Left lung (tissue), 10 donors: ENCODE measurements around the gene CDC6. TPM values are rescaled to one million over a fixed set of nuclear protein-coding genes. Genes with fewer than 3 reads are reported as not detected.

Experiments
- ATAC-seq: fragments of 200-7000 bp; cut with Tn5 transposase; one replicate; pipeline ENCODE4 v1.9.1; 2020; ENCODE audit warnings: moderate library complexity
- DNase-seq, 4 donors: peaks; one replicate each; pipeline ENCODE4 v3.0.0-alpha.2; 2013 to 2020
- H3K27ac ChIP-seq, 2 donors: fragments of 200-600 bp; sonication (generic) in 1 of 2; one replicate each; pipeline versions ENCODE4 v1.5.0 to v1.8.0; 2020 to 2021
- H3K27me3 ChIP-seq, 2 donors: fragments of 200-600 bp; sonication (generic) in 1 of 2; one replicate each; pipeline versions ENCODE4 v1.5.0 to v1.8.0; 2020 to 2021
- H3K36me3 ChIP-seq, 2 donors: fragments of 200-600 bp; sonication (generic) in 1 of 2; one replicate each; pipeline versions ENCODE4 v1.5.0 to v1.8.0; 2020 to 2021
- H3K4me1 ChIP-seq, 2 donors: fragments of 200-600 bp; one replicate each; pipeline ENCODE4 v1.8.0; 2021
- H3K4me3 ChIP-seq, 2 donors: fragments of 200-600 bp; sonication (generic) in 1 of 2; one replicate each; pipeline versions ENCODE4 v1.5.0 to v1.8.0; 2020 to 2021; ENCODE audit warnings: mild to moderate bottlenecking in 1 of 2
- H3K9me3 ChIP-seq, 2 donors: fragments of 200-600 bp; sonication (generic) in 1 of 2; one replicate each; pipeline versions ENCODE4 v1.5.0 to v1.8.0; 2020 to 2021
- intact Hi-C, 2 donors: fragments of 100-400 bp; cut with DNase I; formaldehyde crosslinking; loops; one replicate each; pipeline versions ENCODE4 v1.11.2 to v1.14.2; 2022
- polyA plus RNA-seq, 6 donors: library from polyadenylated mRNA; unstranded; fragments of 120-200 nt; gene quantifications; one replicate each; pipeline ENCODE4 v1.2.1, GENCODE V29; 2013; ENCODE audit not compliant: insufficient read length in 6 of 6
- total RNA-seq, 2 donors: library from RNA; stranded (reverse); fragmentation: NEBNext Ultra II Directional; extraction: Animal tissue kit (Norgen Biotek cat#: 25700); gene quantifications; one replicate each; pipeline ENCODE4 v1.2.1, GENCODE V29; 2021
- TF ChIP-seq, protein P1 (sequence below), 2 donors: fragments of 200-600 bp; sonication (generic) in 1 of 2; IDR thresholded peaks; one replicate each; pipeline versions ENCODE4 v1.5.0 to v1.8.0; 2021; ENCODE audit warnings: antibody characterized with exemption in 2 of 2
- donor health status: DM: no; HTN: yes; CAD: no.
- donor health status: DM: no; HTN: no; CAD: no.

CDC6 gene
- total and polyA plus RNA-seq, 8 donors: 12.8 to 25.9 (median 20.3) TPM

DNA sequence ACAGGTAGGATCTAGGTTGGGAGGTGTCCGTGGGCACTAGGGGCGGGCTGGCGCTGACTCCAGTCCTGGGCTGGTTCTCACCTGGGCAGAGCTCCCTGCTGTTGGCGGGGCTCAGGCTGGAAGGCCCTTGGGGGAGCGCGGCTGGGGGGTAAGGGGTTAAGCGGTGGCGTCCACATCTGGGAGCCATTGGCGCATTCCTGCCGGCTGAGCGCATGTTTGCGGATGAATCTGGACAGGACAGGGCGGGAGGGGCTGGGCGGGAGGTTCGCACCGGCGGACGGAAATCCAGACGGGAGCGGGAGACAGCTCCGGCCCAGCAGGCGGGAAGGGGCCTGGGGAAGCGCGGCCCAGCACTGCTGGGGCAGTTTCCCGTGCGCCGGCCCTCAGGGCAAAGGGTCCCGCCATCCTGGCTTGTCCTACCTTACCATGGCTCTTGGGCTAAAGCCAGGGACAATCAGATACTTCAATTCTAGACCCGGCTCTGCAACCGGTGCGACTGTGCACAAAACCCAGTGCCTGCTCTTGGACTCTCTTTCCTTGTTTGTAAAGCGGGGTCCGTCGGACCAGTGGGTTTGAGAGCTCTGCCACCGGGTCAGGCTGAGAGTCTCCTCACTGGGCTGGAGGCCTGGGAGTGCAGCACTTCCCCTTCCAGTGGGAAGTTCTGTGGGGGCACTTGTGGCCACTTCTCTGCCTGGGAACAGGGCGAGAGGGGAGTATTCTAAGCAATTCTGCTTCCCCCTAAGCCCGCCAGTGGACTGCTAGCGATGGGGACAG is 29.1 kb downstream of the CDC6 start:
- no peaks in the 10 kb centered on the region for H3K9me3 ChIP-seq
- TF ChIP-seq, protein P1, sequence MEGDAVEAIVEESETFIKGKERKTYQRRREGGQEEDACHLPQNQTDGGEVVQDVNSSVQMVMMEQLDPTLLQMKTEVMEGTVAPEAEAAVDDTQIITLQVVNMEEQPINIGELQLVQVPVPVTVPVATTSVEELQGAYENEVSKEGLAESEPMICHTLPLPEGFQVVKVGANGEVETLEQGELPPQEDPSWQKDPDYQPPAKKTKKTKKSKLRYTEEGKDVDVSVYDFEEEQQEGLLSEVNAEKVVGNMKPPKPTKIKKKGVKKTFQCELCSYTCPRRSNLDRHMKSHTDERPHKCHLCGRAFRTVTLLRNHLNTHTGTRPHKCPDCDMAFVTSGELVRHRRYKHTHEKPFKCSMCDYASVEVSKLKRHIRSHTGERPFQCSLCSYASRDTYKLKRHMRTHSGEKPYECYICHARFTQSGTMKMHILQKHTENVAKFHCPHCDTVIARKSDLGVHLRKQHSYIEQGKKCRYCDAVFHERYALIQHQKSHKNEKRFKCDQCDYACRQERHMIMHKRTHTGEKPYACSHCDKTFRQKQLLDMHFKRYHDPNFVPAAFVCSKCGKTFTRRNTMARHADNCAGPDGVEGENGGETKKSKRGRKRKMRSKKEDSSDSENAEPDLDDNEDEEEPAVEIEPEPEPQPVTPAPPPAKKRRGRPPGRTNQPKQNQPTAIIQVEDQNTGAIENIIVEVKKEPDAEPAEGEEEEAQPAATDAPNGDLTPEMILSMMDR (IDR thresholded peaks at IDR 0.05): no peak
- intact Hi-C loops: no loop called here
- H3K27me3 ChIP-seq: no peaks in the 10 kb centered on the region
- DNase-seq (peak in 3 of 4 donors; percentile 64 to 88 (median 87)), ATAC-seq (peak; percentile 6)
- H3K36me3 ChIP-seq: no peaks in the 10 kb centered on the region
- H3K27ac ChIP-seq: peak overlapping the region; percentile 90 to 100
- peaks cover 62 to 95% of the 10 kb centered on the region in 2 donors for H3K4me1 ChIP-seq
- H3K4me3 ChIP-seq: peak overlapping the region; percentile 99 to 100

DNA sequence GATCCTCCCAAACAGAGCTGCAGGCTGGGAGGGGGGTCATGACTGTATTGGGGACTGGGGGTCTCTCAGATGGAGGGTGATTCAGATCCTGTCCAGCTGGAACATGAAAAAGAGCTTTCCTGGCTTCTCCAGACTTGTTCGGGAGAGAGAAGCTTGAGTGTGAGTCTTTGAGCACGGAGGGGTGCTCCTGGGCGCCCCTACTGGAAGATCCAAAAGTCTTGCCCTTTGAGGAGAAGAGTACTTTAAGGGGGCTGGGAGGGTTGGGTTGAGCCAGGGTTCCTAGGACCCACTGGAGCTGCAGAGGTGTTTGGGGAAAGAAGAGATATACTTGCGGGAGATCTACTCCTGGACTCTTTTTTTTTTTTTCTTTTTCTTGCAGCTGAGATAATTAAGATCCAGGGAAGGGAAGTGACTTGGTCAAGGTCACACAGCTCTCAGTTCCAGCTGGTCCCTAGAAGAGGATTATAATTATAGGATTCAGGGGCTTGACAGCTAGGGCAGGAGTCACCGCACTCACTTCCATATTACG is 29.7 kb downstream of the CDC6 start:
- intact Hi-C loops: no loop called here
- peaks cover 62 to 95% of the 10 kb centered on the region in 2 donors for H3K4me1 ChIP-seq
- H3K36me3 ChIP-seq: no peaks in the 10 kb centered on the region
- H3K9me3 ChIP-seq: no peaks in the 10 kb centered on the region
- TF ChIP-seq, protein P1 (IDR thresholded peaks at IDR 0.05): peak; percentile 32 to 39
- H3K27me3 ChIP-seq: no peaks in the 10 kb centered on the region
- H3K27ac ChIP-seq: peak overlapping the region; percentile 90 to 100
- H3K4me3 ChIP-seq: peak overlapping the region; percentile 99 to 100
- DNase-seq (peak in 3 of 4 donors; percentile 58 to 76 (median 63)), ATAC-seq (peak; percentile 31)

DNA sequence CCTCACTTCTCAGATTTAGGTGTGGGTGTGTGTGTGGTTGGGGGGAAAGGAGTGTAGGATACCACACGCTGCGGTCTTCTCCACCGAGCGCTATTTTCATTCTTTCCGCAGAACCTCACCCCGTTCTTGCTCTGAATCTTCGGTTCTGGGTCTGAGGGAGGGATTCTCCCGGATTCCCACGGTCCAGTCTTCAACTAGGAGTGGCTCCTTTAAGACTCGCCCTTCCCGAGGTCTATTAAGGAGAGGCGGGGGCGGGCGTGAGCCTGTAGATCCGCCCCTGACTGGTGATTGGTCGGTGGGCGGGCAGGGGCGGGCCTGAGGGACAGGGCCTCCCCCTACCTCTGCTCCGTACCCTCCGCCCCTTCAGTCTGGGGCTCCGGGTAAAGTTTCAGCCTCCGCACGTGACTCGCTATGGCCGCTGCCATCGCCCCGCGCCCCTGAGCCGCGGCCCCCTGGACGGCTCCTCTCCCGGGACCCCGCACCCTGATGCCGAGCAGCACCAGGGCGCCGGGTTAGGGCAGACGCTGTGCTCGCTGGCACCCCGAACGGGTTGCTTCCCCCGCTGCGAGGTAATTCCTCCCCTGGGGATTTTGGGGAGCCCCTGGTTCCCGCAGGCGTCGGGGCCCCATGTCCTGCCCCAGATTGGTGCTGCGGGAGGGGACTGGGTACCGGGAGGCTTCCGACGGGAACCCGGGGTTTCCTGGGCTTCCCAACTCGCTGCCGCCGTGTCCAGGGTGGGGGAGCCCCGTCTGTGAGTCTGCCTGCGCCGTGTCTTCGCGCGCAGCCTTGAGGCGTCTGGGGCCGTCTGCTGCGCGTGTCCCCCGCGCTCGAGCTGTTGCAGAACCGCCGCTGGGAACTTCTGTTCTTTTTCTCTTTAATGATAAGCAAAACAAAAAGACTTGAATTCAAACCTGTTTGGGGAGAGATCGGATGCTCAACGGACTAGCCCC is 30.5 kb downstream of the CDC6 start:
- Histone ChIP-seq H3K36me3 (no peaks in the 10 kb centered on the region), H3K27me3 (no peaks in the 10 kb centered on the region), H3K27ac (peak overlapping the region; percentile 90 to 100), H3K4me3 (peak overlapping the region; percentile 99 to 100), H3K9me3 (no peaks in the 10 kb centered on the region), H3K4me1 (peaks cover 62 to 95% of the 10 kb centered on the region in 2 donors)
- peak; percentile 92 to 98 (median 96) for DNase-seq
- peak; percentile 89 for ATAC-seq
- TF ChIP-seq, protein P1 (IDR thresholded peaks at IDR 0.05): no peak
- intact Hi-C loops: no loop called here

DNA sequence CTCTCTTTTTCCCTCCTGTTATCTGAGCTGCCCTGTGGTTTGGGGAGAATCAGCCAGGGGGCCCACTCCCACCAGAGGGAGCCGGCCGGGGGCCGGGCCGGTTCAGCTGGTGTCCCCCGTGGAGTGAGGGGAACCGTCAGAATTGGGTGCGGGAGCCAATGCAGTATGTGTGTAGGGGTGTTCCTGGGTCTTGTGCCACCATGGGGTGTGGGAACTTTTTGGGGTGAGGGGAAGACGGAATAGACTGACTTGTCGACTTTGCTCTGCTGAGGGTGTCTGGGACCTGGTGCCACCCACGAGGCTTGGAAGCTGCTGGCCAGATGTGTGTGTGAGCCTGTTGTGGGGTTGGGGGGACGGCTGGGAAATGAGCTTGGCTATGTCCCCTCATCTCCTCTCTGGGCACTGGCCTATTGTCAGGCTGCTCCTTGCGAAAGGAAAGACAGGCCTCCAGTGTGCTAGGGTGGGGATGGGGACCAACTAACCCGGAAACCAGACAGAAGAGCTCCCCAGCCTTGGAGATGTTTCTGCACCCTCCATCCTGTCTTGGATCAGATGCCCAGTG is 31.2 kb downstream of the CDC6 start:
- Histone ChIP-seq H3K9me3 (no peaks in the 10 kb centered on the region), H3K4me3 (peak overlapping the region; percentile 99 to 100), H3K27ac (peak overlapping the region; percentile 90 to 100), H3K27me3 (no peaks in the 10 kb centered on the region), H3K36me3 (no peaks in the 10 kb centered on the region), H3K4me1 (peaks cover 66 to 94% of the 10 kb centered on the region in 2 donors)
- TF ChIP-seq, protein P1 (IDR thresholded peaks at IDR 0.05): no peak
- DNase-seq: peak in 2 of 4 donors; percentile 35 to 81
- intact Hi-C loops: no loop called here
- no peak for ATAC-seq
